GM19468 (cell line): ENCODE measurements around the gene RBM4.
"Not testable (repeated sequence)": the region's sequence is repeated elsewhere in the genome, so short reads cannot be mapped to it uniquely, and the experiment has no call there.

Source experiments
- ATAC-seq: cut with Tn5 transposase; IDR thresholded peaks from one replicate; pipeline ENCODE4 v1.9.1; 2021; ENCODE audit warnings: mild to moderate bottlenecking, moderate library complexity, moderate number of reproducible peaks; ENCODE audit not compliant: unreplicated experiment; ENCODE audit errors: extremely low read depth

Gene RBM4

GRCh38 chr11:66616379-66617154 is 21.9 kb upstream of the RBM4 start, which contains the start of gene RBM14:
RBM14 (plus strand) TSS chr11:66616630; CDS start chr11:66616721, 91 bp downstream.
- peak; percentile 82 for ATAC-seq

- no peak for ATAC-seq
These were observed 21.2 kb upstream of the RBM4 start for GRCh38 chr11:66617155-66617834.

GRCh38 chr11:66619080-66619554 is 19.4 kb upstream of the RBM4 start:
- no peak for ATAC-seq

GRCh38 chr11:66624450-66624849 is 14.1 kb upstream of the RBM4 start:
- ATAC-seq, result no peak

- ATAC-seq, result no peak
These were observed 13.3 kb upstream of the RBM4 start for GRCh38 chr11:66625041-66625751.

GRCh38 chr11:66625752-66626149 is 12.8 kb upstream of the RBM4 start:
- no peak for ATAC-seq

GRCh38 chr11:66626382-66626781 is 12.1 kb upstream of the RBM4 start:
- ATAC-seq, result no peak

GRCh38 chr11:66626926-66627325 is 11.6 kb upstream of the RBM4 start:
- no peak for ATAC-seq

GRCh38 chr11:66628061-66628603 is 10.4 kb upstream of the RBM4 start:
- no peak for ATAC-seq

- ATAC-seq, result no peak
These were observed 9.1 kb upstream of the RBM4 start for GRCh38 chr11:66629356-66629755.

- ATAC-seq, result no peak
These were observed 6.6 kb upstream of the RBM4 start for GRCh38 chr11:66631883-66632282.

- no peak for ATAC-seq
These were observed 5.6 kb upstream of the RBM4 start for GRCh38 chr11:66632952-66633351.

GRCh38 chr11:66636411-66636810 is 2.1 kb upstream of the RBM4 start:
- no peak for ATAC-seq

GRCh38 chr11:66637557-66638176 is 836 bp upstream of the RBM4 start:
- no peak for ATAC-seq

- ATAC-seq, result no peak
These were observed 737 bp downstream of the RBM4 start for GRCh38 chr11:66639066-66639813.

GRCh38 chr11:66639814-66640340 is 1.4 kb downstream of the RBM4 start:
- not testable (repeated sequence) for ATAC-seq

GRCh38 chr11:66641834-66642233 is 3.3 kb downstream of the RBM4 start:
- no peak for ATAC-seq

- no peak for ATAC-seq
These were observed 5.4 kb downstream of the RBM4 start for GRCh38 chr11:66643745-66644437.

- ATAC-seq, result no peak
These were observed 8.3 kb downstream of the RBM4 start for GRCh38 chr11:66646828-66647227.
